ENCODE measurements around the gene ABHD17B.

Gene ABHD17B

DNA sequence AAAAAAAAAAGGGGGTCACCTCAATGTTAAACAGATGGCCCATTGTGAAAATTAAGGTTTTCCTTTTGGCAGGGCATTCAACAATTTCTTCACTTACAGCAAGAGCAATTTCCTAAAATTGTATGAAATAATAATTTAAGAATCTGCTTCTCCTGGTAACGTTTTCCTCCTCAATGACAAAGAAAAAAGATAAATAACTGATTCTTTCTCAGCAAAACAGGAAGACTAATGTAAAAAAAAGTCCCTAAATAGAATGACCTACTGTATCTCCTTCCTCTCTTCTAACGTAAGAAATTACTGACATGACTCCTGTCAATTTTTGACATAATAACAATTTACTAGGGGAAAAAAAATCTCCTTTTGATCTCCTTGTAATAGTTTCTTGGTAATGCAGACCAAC is 25.5 kb downstream of the ABHD17B start:
- Histone ChIP-seq H3K27me3 (no peaks in the 10 kb centered on the region), H3K4me1 (peaks cover 13 to 47% (median 29%) of the 10 kb centered on the region in 10 experiments), H4K20me1 (peaks cover 0 to 59% (median 16%) of the 10 kb centered on the region in 11 experiments; a peak in 9 of 22 replicates), H3K9ac (no peak overlapping the region; a peak in 1 of 22 replicates), H3K36me3 (peaks cover 41 to 96% (median 79%) of the 10 kb centered on the region in 11 experiments), H3K4me2 (peak overlapping the region in 8 of 11 experiments; percentile 6 to 47 (median 34); a peak in 11 of 22 replicates), H3K4me3 (peak overlapping the region in 1 of 10 experiments; percentile 8; a peak in 2 of 20 replicates), H3K9me3 (replicated peaks in 1 of 11) (peaks cover 47 to 93% (median 84%) of the 10 kb centered on the region in 11 experiments), H3K27ac (peak overlapping the region in 6 of 11 experiments; percentile 15 to 56 (median 42); a peak in 5 of 22 replicates)
- no peak for TF ChIP-seq Cebpa-rat (IDR thresholded peaks at IDR 0.05)

DNA sequence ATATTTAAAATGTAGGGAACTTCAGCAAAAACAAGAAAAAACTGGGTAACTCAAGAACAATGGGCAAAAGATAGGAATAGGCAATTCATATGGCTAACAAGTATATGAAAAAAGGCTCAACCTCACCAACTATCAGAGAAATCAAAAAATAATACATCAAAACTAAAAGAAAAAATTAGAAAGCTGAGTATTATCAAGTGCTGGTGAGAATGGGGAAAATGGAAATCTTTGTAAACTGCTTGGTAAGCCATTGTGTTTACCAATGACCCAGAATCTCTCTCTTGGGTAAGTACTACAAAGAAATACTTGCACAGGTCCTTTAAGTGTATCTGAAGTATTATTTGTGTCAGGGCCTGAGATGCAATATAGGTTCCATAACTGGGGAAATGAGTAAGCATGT is 27.0 kb downstream of the ABHD17B start:
- Histone ChIP-seq H3K36me3 (peaks cover 38 to 100% (median 82%) of the 10 kb centered on the region in 11 experiments), H3K27ac (no peak overlapping the region), H3K9me3 (replicated peaks in 1 of 11) (peaks cover 62 to 100% (median 93%) of the 10 kb centered on the region in 11 experiments), H3K9ac (no peak overlapping the region), H4K20me1 (peaks cover 0 to 57% (median 10%) of the 10 kb centered on the region in 11 experiments; a peak in 9 of 22 replicates), H3K4me1 (peaks cover 5 to 36% (median 16%) of the 10 kb centered on the region in 10 experiments), H3K27me3 (no peaks in the 10 kb centered on the region), H3K4me3 (peak overlapping the region in 2 of 10 experiments; percentile 22 to 37; a peak in 6 of 20 replicates), H3K4me2 (no peak overlapping the region)
- TF ChIP-seq Cebpa-rat (IDR thresholded peaks at IDR 0.05) = no peak

DNA sequence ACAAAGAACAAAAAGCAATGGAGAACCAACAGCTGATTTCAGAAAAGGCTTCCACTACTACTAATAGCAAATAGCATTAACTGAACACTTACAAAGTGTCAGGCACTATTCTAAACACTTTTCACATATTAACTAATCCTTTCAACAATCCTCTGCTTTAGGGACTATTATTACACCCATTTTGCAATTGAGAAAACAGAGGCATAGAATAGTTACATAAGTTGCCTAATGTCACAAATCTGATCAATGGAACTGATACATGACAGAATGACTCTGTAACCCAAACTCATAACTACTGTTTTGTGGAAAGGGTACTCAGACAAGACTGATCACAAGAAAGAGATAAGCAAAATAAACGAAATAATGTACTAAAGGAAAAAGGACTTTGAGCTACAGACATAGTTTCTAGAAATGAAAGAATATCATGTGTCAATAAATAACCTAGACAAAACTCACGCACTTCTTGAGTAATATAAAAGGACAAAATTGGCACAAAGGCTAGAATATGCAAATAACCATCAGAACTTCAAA is 31.3 kb downstream of the ABHD17B start:
- Histone ChIP-seq H3K4me1 (peaks cover 0 to 12% (median 0%) of the 10 kb centered on the region in 10 experiments; a peak in 2 of 20 replicates), H3K27me3 (no peaks in the 10 kb centered on the region), H3K9me3 (replicated peaks in 1 of 11) (peaks cover 73 to 82% (median 77%) of the 10 kb centered on the region in 11 experiments), H4K20me1 (peaks cover 16 to 66% (median 34%) of the 10 kb centered on the region in 11 experiments; a peak in 20 of 22 replicates), H3K36me3 (peaks cover 55 to 100% (median 94%) of the 10 kb centered on the region in 11 experiments), H3K4me3 (no peak overlapping the region; a peak in 1 of 20 replicates), H3K27ac (no peak overlapping the region), H3K4me2 (no peak overlapping the region), H3K9ac (no peak overlapping the region)
- no peak for TF ChIP-seq Cebpa-rat (IDR thresholded peaks at IDR 0.05)

- H3K4me2 ChIP-seq = no peak overlapping the region
- no peaks in the 10 kb centered on the region for H3K27me3 ChIP-seq
- no peak overlapping the region for H3K9ac ChIP-seq
- H3K4me3 ChIP-seq = peak overlapping the region in 3 of 10 experiments; percentile 1 to 25 (median 12); a peak in 3 of 20 replicates
- peaks cover 0 to 15% (median 0%) of the 10 kb centered on the region in 10 experiments; a peak in 2 of 20 replicates for H3K4me1 ChIP-seq
- no peak for TF ChIP-seq Cebpa-rat (IDR thresholded peaks at IDR 0.05)
- H4K20me1 ChIP-seq = peaks cover 19 to 77% (median 45%) of the 10 kb centered on the region in 11 experiments; a peak in 20 of 22 replicates
- peaks cover 54 to 100% (median 94%) of the 10 kb centered on the region in 11 experiments for H3K36me3 ChIP-seq
- peaks cover 62 to 71% (median 66%) of the 10 kb centered on the region in 11 experiments for H3K9me3 ChIP-seq (replicated peaks in 1 of 11)
- no peak overlapping the region for H3K27ac ChIP-seq
Measured at GRCh38 chr9:71878327-71879274, 32.4 kb downstream of the ABHD17B start.

- no peak overlapping the region for H3K27ac ChIP-seq
- TF ChIP-seq Cebpa-rat (IDR thresholded peaks at IDR 0.05) = no peak
- H3K9me3 ChIP-seq (replicated peaks in 1 of 11) = peaks cover 44 to 54% (median 48%) of the 10 kb centered on the region in 11 experiments
- H3K27me3 ChIP-seq = no peaks in the 10 kb centered on the region
- no peak overlapping the region for H3K4me3 ChIP-seq
- peaks cover 48 to 98% (median 90%) of the 10 kb centered on the region in 11 experiments for H3K36me3 ChIP-seq
- H3K4me1 ChIP-seq = peaks cover 0 to 15% (median 0%) of the 10 kb centered on the region in 10 experiments; a peak in 2 of 20 replicates
- H3K9ac ChIP-seq = no peak overlapping the region
- peaks cover 19 to 83% (median 55%) of the 10 kb centered on the region in 11 experiments; a peak in 20 of 22 replicates for H4K20me1 ChIP-seq
- peak overlapping the region in 2 of 11 experiments; percentile 2 to 12; a peak in 1 of 22 replicates for H3K4me2 ChIP-seq
Measured at GRCh38 chr9:71876829-71877228, 34.2 kb downstream of the ABHD17B start.

DNA sequence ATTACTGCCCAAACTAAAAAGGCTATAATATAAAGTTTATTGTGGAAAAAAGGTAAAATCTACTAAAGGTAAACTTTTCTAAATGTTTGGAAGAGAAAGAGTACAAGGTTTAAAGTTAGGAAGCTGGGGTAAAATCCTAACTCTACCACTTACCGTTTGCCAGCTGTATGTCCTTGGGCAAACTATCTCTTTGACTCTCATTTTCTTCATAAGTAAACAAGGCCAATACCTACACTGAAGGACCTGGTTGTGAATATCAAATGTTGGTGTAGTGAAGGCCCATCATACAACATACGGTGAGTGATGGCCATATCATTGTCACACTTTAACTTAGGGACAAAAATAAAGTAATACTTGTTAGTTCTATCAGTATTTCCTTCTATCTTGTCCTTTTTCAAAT is 34.9 kb downstream of the ABHD17B start:
- TF ChIP-seq Cebpa-rat (IDR thresholded peaks at IDR 0.05) = no peak
- no peak overlapping the region for H3K9ac ChIP-seq
- no peak overlapping the region for H3K27ac ChIP-seq
- H4K20me1 ChIP-seq = peaks cover 19 to 86% (median 63%) of the 10 kb centered on the region in 11 experiments; a peak in 20 of 22 replicates
- H3K4me3 ChIP-seq = no peak overlapping the region
- peaks cover 50 to 98% (median 90%) of the 10 kb centered on the region in 11 experiments for H3K36me3 ChIP-seq
- no peaks in the 10 kb centered on the region for H3K27me3 ChIP-seq
- peak overlapping the region in 1 of 11 experiments; percentile 1; a peak in 1 of 22 replicates for H3K4me2 ChIP-seq
- peaks cover 0 to 15% (median 0%) of the 10 kb centered on the region in 10 experiments; a peak in 2 of 20 replicates for H3K4me1 ChIP-seq
- peaks cover 37 to 46% (median 41%) of the 10 kb centered on the region in 11 experiments for H3K9me3 ChIP-seq (replicated peaks in 1 of 11)

GRCh38 chr9:71875345-71875744 is 35.6 kb downstream of the ABHD17B start:
- no peak for TF ChIP-seq Cebpa-rat (IDR thresholded peaks at IDR 0.05)
- H3K9ac ChIP-seq = no peak overlapping the region
- H3K4me2 ChIP-seq = no peak overlapping the region; a peak in 1 of 22 replicates
- H3K9me3 ChIP-seq (replicated peaks in 1 of 11) = peaks cover 29 to 39% (median 33%) of the 10 kb centered on the region in 11 experiments
- no peaks in the 10 kb centered on the region for H3K27me3 ChIP-seq
- no peak overlapping the region for H3K27ac ChIP-seq
- peaks cover 56 to 98% (median 91%) of the 10 kb centered on the region in 11 experiments for H3K36me3 ChIP-seq
- H4K20me1 ChIP-seq = peaks cover 19 to 91% (median 67%) of the 10 kb centered on the region in 11 experiments; a peak in 20 of 22 replicates
- no peak overlapping the region for H3K4me3 ChIP-seq
- peaks cover 0 to 15% (median 0%) of the 10 kb centered on the region in 10 experiments; a peak in 2 of 20 replicates for H3K4me1 ChIP-seq

- Histone ChIP-seq H3K27ac (no peak overlapping the region), H3K36me3 (peaks cover 76 to 98% (median 92%) of the 10 kb centered on the region in 11 experiments), H3K9ac (no peak overlapping the region), H3K4me3 (no peak overlapping the region), H3K9me3 (replicated peaks in 1 of 11) (peaks cover 22 to 53% (median 34%) of the 10 kb centered on the region in 11 experiments), H3K27me3 (no peaks in the 10 kb centered on the region), H3K4me2 (no peak overlapping the region), H4K20me1 (peaks cover 0 to 16% (median 0%) of the 10 kb centered on the region in 11 experiments; a peak in 6 of 22 replicates), H3K4me1 (peaks cover 0 to 12% (median 3%) of the 10 kb centered on the region in 10 experiments; a peak in 9 of 20 replicates)
- TF ChIP-seq Cebpa-rat (IDR thresholded peaks at IDR 0.05) = no peak
Measured at GRCh38 chr9:71863631-71864030, 47.4 kb downstream of the ABHD17B start.
